Peyer's patch (tissue), 4 donors: Measurements from ENCODE around the gene EPO.

Experiments used
- CTCF ChIP-seq, 6 experiments: fragments of 450-650 bp in 4 of 6; fragments of 200-600 bp in 2 of 6; sonication (generic) in 1 of 6; IDR thresholded peaks; one replicate each; pipeline ENCODE4 v1.5.1; 2017 to 2019; ENCODE audit warnings: antibody characterized with exemption in 6 of 6, mild to moderate bottlenecking in 3 of 6, moderate library complexity in 1 of 6
- POLR2A ChIP-seq, 2 donors: fragments of 450-650 bp; IDR thresholded peaks; one replicate each; pipeline ENCODE4 v1.5.1; 2017; ENCODE audit warnings: antibody characterized with exemption in 2 of 2, mild to moderate bottlenecking in 2 of 2, moderate library complexity in 2 of 2

GRCh38 chr7:100671353-100672327, 48.6 kb upstream of the EPO start:
- TF ChIP-seq CTCF (IDR thresholded peaks at IDR 0.05) (no peak), POLR2A (IDR thresholded peaks at IDR 0.05) (no peak)
